ENCODE data around the gene SLC5A4. TPM values are rescaled to one million over a fixed set of nuclear protein-coding genes. Genes with fewer than 3 reads are reported as not detected.
"Not testable (repeated sequence)": the region's sequence is repeated elsewhere in the genome, so short reads cannot be mapped to it uniquely, and the experiment has no call there.

Gene SLC5A4
- total RNA-seq, 1 donor from 2014 or later: 1.1 TPM

GRCh38 chr22:32202161-32202538 lies 53.0 kb downstream of the SLC5A4 start:
- no peak for DNase-seq (ENCODE audit: low spot score)

- DNase-seq (ENCODE audit: low spot score): no peak
Observed at GRCh38 chr22:32200752-32201151, 54.4 kb downstream of the SLC5A4 start.

- DNase-seq (ENCODE audit: low spot score): no peak
Observed at GRCh38 chr22:32199961-32200360, 55.2 kb downstream of the SLC5A4 start.

DNA sequence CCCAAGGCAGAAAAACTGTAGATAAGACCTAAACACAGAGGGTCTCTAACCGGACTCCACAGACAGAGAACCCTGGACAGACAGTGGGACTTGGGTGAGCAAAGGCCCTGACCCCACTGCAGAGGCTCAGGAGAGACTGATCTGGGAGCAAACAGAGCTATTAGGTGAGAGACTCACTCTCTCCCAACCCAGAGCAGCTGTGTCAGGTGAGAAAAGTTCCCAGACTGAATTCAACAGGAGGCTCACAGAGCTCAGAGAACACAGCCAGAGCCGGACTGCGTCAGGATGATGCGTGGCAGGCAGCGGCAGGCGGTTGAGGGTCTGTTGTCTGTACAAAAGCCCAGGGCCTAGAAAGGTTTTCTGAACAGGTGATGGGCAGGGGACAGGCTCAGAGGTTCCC lies 55.8 kb downstream of the SLC5A4 start:
- DNase-seq (ENCODE audit: low spot score): no peak

GRCh38 chr22:32197553-32198226 lies 57.5 kb downstream of the SLC5A4 start:
- DNase-seq (ENCODE audit: low spot score): not testable (repeated sequence)

DNA sequence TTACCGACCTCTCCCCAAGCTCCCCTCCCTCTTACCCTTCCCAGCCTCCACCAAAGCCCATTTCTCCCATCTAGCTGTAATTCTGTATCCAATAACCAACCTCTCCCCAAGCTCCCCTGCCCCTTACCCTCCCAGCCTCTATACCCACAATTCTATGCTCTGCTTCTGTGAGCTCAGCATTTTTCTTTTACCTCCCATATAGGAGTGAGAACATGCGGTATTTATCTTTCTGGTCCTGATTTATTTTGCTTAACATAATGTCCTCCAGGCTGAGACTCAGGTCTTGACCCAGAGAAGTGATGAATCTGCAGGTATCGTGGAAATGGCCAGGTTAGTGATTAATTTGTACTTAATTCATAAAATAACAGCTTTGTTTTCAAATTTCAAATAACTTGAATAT lies 59.2 kb downstream of the SLC5A4 start:
- DNase-seq (ENCODE audit: low spot score): not testable (repeated sequence)

DNA sequence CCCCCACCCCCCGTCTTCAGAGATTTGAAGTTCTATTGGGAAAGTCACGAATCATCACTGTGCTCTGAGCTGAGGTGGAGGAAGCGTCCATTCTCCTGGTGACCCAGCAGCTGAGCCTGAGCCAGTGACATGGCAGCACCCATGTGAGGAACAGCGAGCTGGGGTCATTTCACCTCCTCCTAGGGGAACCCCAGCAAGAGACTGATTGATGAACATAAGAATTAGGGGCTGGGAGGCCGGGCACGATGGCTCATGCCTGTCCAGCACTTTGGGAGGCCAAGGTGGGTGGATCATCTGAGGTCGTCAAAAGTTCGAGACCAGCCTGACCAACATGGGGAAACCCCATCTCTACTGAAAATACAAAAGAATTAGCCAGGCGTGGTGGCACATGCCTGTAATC lies 61.8 kb downstream of the SLC5A4 start:
- DNase-seq (ENCODE audit: low spot score): not testable (repeated sequence)

DNA sequence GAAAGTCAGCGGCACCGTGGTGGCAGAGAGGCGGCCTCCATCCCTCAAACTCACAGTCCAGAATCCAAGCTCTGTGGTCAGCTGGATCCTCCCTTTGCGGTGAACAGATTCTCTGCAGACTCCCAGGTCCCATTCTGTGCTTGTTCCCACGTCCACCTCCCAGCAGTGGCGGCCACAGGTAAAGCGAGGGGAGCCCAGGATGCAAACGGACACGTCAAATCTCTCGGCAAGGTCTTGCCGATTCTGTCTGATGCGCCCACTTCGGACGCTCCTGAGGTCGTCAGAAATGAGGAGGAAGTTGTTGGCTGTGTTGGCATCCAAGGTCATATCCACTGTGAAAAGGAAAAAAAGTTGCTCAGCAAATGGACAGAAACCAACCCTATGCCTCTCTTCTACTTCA lies 64.1 kb downstream of the SLC5A4 start:
- DNase-seq (ENCODE audit: low spot score): not testable (repeated sequence)

DNA sequence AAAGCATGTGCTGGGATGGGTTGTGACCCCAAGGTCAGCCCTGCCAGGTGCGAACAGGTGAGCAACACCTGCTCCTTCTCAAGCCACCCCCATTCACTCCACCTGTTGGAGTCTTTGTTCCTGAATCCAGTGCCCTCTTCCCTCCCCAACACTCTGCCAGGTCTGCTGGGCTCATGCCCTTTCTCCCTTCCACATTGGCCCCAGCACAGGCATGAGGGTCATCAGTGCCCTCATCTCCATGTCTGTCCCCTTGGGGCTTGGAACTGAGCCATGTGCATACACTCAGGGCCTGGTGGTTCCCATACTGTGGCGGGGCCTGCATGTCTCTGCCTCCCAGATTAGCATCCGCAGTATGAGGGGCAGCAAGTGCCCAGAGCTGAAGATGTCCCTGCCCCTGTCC lies 69.3 kb downstream of the SLC5A4 start:
- DNase-seq (ENCODE audit: low spot score): no peak

DNA sequence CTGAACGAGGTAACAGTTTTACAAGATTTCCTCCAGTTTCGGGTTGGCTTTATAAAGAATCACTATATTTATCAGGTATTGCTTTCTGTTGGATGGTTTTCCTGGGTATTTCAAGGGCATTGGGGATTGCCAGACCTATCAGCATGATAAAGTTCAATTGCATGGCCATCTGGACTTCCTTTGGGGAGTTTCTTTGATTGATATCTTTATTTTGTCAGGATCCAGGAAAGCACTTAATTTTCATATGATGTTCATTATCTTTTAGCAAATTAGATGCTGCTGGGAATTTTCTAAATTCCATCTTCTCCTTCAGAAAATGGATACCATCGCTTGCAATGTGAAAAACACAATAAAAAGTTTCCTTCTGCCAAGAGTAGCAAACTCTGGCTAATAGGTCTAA lies 71.5 kb downstream of the SLC5A4 start:
- no peak for DNase-seq (ENCODE audit: low spot score)

- DNase-seq (ENCODE audit: low spot score): no peak
Observed at GRCh38 chr22:32181043-32181442, 74.1 kb downstream of the SLC5A4 start.

GRCh38 chr22:32177221-32177765 lies 77.9 kb downstream of the SLC5A4 start:
- DNase-seq (ENCODE audit: low spot score): no peak

DNA sequence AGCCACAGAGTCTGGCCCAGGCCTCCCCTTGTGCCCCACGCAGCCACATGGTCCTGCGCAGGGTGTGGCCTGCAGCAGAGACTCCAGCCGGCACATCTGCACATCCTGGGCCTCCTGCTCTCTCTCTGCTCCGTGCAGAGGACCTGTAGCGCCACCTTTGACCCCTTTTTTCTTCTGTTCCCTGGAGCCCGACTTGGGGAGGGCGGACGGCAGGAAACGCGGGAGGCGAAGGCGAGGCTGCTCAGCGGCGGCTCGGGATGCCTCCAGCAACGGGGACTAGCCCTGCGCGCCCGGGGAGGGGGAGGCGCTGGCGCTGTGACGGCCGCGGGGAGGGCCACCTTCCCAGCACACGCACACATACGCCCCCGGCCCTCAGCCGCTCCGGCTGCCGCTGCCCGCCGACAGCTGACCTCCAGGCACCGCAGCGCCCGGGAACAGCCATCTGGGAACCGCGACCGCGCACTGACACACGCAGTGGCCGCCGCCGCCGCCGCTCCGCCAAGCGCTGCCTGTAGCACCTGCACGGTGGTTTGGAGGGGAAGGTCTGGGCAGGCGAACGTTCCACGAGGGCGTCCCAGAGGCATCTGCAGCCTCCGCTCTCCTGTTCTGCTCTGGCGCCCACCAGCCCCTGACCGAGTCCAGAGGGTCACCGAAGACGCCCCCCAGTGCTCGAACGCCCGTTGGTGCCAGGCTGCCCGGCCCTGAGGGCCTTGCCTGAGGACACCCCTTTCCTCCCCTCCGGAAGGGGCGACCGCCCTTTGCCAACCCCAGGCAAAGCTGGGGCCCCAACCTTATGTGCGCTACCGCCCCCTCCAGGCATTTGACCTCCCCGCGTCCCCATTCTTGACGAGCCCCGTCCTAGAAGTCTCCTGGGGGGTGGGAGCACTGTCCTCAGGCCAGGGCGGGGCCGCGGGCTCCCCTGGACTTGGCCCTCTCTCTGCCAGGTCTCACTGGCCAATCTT lies 79.2 kb downstream of the SLC5A4 start:
- DNase-seq (ENCODE audit: low spot score): no peak

DNA sequence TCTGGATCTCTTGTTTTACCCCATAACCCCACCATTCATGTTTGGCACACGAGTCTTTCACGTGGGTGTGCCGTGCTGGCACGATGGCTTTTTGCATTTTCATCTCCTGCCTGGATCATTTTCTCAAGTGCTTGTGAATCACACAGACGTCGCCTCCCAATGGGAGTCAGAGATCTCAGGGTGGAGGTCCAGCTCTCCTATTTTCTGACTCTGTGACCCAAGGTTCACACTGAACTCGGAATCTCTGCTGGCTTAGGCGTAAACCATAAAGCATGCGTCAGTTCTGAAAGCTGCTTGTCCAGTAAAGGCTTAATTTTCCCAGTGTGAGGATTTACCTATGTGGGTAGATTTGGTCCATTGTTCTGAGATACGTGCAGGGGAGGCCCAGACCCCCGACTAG lies 80.0 kb downstream of the SLC5A4 start:
- no peak for DNase-seq (ENCODE audit: low spot score)

Other genes with a start within 250 kb of the SLC5A4 start
- gene SLC5A1, start 212.1 kb downstream of the SLC5A4 start, total RNA-seq: 1.2 TPM
- not detected for gene C22orf42, start 96.0 kb downstream of the SLC5A4 start, total RNA-seq
- not detected for gene RFPL2, start 50.3 kb downstream of the SLC5A4 start, total RNA-seq
- not detected for gene RFPL3, start 102.5 kb upstream of the SLC5A4 start, total RNA-seq
- 55.1 TPM for gene RTCB, start 156.9 kb upstream of the SLC5A4 start, total RNA-seq
- not detected for gene BPIFC, start 209.1 kb upstream of the SLC5A4 start, total RNA-seq
- gene FBXO7, start 219.5 kb upstream of the SLC5A4 start, total RNA-seq: 73.3 TPM